Adipocyte (in vitro differentiated cells): ENCODE data around the gene SAMD7.
A peak's percentile ranks its signal among the peaks of the same experiment; 100 is the strongest.

Experiments used
- DNase-seq: peaks from one replicate; pipeline ENCODE4 v3.0.0-alpha.2; 2015; ENCODE audit warnings: low read depth
- H3K27me3 ChIP-seq: replicated peaks from 2 replicates; pipeline ENCODE4 v1.7.0; 2013; ENCODE audit warnings: mild to moderate bottlenecking, low read length, moderate library complexity; ENCODE audit not compliant: control insufficient read depth, insufficient read depth
- H3K36me3 ChIP-seq: 2 replicates; pipeline ENCODE4 v1.7.0; 2013; ENCODE audit warnings: low read length, mild to moderate bottlenecking, moderate library complexity; ENCODE audit not compliant: control insufficient read depth, insufficient read depth, severe bottlenecking
- H3K4me1 ChIP-seq: 2 replicates; pipeline ENCODE4 v1.7.0; 2013; ENCODE audit warnings: mild to moderate bottlenecking, low read length, moderate library complexity; ENCODE audit not compliant: control insufficient read depth, insufficient read depth
- H3K4me3 ChIP-seq: 2 replicates; pipeline ENCODE4 v1.7.0; 2013; ENCODE audit warnings: mild to moderate bottlenecking, low read length, moderate library complexity
- H3K9ac ChIP-seq: 2 replicates; pipeline ENCODE4 v1.7.0; 2013; ENCODE audit warnings: mild to moderate bottlenecking, low read length, moderate library complexity
- H3K9me3 ChIP-seq: 2 replicates; pipeline ENCODE4 v1.7.0; 2013; ENCODE audit warnings: mild to moderate bottlenecking, low read length, moderate library complexity; ENCODE audit not compliant: control insufficient read depth

Gene SAMD7, protein sequence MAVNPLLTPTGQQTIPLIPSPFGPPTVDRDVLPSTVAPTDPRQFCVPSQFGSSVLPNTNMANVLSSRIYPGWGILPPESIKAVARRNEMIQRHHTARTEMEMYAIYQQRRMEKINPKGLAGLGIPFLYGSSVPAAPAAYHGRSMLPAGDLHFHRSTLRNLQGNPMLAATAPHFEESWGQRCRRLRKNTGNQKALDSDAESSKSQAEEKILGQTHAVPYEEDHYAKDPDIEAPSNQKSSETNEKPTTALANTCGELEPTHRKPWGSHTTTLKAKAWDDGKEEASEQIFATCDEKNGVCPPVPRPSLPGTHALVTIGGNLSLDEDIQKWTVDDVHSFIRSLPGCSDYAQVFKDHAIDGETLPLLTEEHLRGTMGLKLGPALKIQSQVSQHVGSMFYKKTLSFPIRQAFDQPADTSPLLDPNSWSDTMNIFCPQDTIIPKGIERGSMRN

DNA sequence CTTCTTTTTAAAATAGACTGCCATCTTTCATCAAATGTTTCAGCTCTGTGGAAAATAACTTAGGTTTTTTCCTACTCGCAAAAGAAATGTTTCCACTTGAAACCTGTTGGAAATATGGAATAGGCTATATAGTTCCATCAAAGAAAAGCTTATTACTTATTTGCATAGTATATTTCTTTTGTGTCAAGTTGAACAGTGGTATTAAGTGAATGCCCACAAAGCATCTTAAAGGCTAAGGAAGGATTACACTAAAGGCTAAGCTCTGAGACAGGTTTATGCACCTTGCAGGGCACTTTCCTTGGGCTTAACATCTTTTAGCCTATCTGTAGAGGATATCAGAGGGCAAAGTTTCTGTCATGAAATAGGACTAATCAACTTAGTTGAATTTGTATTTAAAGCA, at the start of gene SAMD7:
SAMD7 (plus strand) TSS at position 301 of the 400 bp plus-strand sequence. CDS start 7,927 bp downstream, outside the sequence.
- H3K9ac ChIP-seq, result no peak within 1 kb of the TSS
- no peaks in the 10 kb centered on the region for H3K9me3 ChIP-seq

DNA sequence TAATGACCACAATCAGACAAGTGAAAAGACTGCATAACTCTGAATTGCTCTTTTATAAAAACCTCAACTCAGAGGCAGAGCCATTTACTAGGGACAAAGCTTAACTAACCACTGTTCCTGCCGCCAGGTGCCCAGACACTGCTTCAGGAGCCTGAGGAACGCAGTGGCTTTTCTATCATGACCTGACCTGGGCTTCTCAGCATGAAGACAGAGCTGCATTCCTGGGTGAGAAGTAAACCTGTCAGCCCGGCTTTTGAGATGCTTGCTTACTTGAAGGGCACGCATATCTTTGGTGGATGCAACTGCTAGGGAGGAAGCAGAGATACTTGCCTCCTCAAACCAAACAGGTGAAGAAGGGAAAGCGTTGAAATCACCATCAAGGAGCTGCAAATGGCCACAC, 49.5 kb upstream of the SAMD7 start:
- H3K9me3 ChIP-seq, result no peaks in the 10 kb centered on the region
- no peak for DNase-seq
- no peak overlapping the region for H3K4me3 ChIP-seq
- H3K36me3 ChIP-seq, result no peaks in the 10 kb centered on the region
- H3K27me3 ChIP-seq, result peaks cover 12% of the 10 kb centered on the region
- no peak overlapping the region for H3K9ac ChIP-seq
- peaks cover 3% of the 10 kb centered on the region for H3K4me1 ChIP-seq

More for the DNA sequence above, at the start of gene SAMD7:
- Histone ChIP-seq H3K27me3 (peaks cover 19% of the 10 kb centered on the region), H3K4me3 (no peak within 1 kb of the TSS), H3K36me3 (no peaks in the 10 kb centered on the region), H3K4me1 (peaks cover 14% of the 10 kb centered on the region)
- DNase-seq, result no peak

DNA sequence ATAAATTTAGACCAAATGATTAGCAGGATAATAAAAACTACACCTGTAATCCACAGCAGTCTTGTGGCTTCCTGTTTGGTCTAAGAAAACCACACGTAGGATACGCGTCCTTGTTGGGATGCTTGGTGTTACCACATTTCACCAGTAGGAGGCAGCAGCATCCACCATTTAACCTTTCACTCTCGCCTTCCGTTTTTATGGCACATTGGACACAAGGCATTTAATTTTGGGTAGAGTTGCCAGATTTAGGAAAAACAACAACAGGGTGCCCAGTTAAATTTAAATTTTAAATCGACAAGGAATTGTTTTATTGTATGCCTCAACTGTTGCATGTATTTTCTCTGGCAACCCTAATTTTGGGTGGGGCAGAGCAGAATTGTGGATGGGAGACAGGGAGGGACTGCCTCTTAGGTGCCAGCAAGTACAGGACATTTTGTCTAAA, 47.9 kb upstream of the SAMD7 start:
- peak; percentile 83 for DNase-seq
- peaks cover 3% of the 10 kb centered on the region for H3K4me1 ChIP-seq
- H3K36me3 ChIP-seq, result no peaks in the 10 kb centered on the region
- H3K4me3 ChIP-seq, result no peak overlapping the region
- no peak overlapping the region for H3K9ac ChIP-seq
- H3K9me3 ChIP-seq, result no peaks in the 10 kb centered on the region
- H3K27me3 ChIP-seq, result peaks cover 3% of the 10 kb centered on the region

DNA sequence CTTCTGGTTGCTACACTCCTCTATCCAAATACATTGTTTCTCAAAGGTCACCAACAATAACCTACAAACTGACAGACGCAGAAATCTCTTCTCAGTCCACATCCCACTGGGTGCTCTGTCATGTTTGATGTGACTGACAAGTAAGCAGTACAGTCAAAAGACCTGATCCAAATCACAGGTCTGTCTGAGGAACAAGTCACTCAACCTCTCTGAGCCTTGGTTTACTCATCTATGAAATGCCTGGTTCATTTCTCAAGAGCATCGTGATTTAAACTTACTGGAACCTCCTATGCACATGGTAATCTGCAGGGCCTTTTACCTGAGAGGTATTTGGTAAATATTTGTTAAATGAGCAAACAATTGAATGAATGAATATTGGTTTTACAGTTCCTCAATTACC, 47.1 kb upstream of the SAMD7 start:
- peaks cover 3% of the 10 kb centered on the region for H3K4me1 ChIP-seq
- DNase-seq, result no peak
- no peak overlapping the region for H3K9ac ChIP-seq
- H3K27me3 ChIP-seq, result peaks cover 3% of the 10 kb centered on the region
- H3K9me3 ChIP-seq, result no peaks in the 10 kb centered on the region
- H3K36me3 ChIP-seq, result no peaks in the 10 kb centered on the region
- H3K4me3 ChIP-seq, result no peak overlapping the region

GRCh38 chr3:169865176-169865767, 46.1 kb upstream of the SAMD7 start:
- H3K4me3 ChIP-seq, result no peak overlapping the region
- no peak for DNase-seq
- peaks cover 12% of the 10 kb centered on the region for H3K4me1 ChIP-seq
- no peak overlapping the region for H3K9ac ChIP-seq
- no peaks in the 10 kb centered on the region for H3K9me3 ChIP-seq
- no peaks in the 10 kb centered on the region for H3K36me3 ChIP-seq
- peaks cover 3% of the 10 kb centered on the region for H3K27me3 ChIP-seq

- Histone ChIP-seq H3K36me3 (no peaks in the 10 kb centered on the region), H3K4me3 (no peak overlapping the region), H3K27me3 (no peaks in the 10 kb centered on the region), H3K9me3 (no peaks in the 10 kb centered on the region), H3K9ac (no peak overlapping the region), H3K4me1 (peaks cover 14% of the 10 kb centered on the region)
- DNase-seq, result no peak
These were observed 43.7 kb upstream of the SAMD7 start for GRCh38 chr3:169867584-169868210.

DNA sequence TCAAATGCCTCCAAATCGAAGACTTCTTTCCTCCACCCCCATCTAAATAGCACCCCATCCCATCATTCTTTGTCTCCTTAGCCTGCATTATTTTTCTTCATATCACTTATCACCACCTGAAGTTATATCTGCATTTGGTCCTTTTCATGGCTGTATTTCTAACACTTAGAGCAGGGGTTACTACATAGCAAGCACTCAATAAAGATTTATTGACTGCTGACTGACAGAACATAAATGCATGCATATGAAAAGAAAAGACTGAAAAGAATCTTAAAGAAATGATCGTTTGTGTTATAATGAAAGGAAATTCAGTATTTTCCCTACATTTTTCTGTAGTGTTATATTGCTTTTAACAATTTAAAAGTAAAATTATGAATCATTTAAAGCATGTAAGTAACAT, 43.0 kb upstream of the SAMD7 start:
- Histone ChIP-seq H3K27me3 (no peaks in the 10 kb centered on the region), H3K9ac (no peak overlapping the region), H3K36me3 (no peaks in the 10 kb centered on the region)

GRCh38 chr3:169869484-169870220, 41.7 kb upstream of the SAMD7 start, which contains the start of gene LRRC31:
LRRC31 (minus strand) TSS chr3:169869935; CDS start chr3:169869807, 128 bp downstream.
- Histone ChIP-seq H3K9ac (no peak within 1 kb of the TSS), H3K27me3 (no peaks in the 10 kb centered on the region), H3K4me1 (peaks cover 11% of the 10 kb centered on the region), H3K4me3 (no peak within 1 kb of the TSS), H3K36me3 (no peaks in the 10 kb centered on the region), H3K9me3 (no peaks in the 10 kb centered on the region)
- no peak for DNase-seq

More for the DNA sequence above, 43.0 kb upstream of the SAMD7 start:
- DNase-seq, result no peak
- H3K4me3 ChIP-seq, result no peak overlapping the region
- H3K4me1 ChIP-seq, result peaks cover 14% of the 10 kb centered on the region
- H3K9me3 ChIP-seq, result no peaks in the 10 kb centered on the region

DNA sequence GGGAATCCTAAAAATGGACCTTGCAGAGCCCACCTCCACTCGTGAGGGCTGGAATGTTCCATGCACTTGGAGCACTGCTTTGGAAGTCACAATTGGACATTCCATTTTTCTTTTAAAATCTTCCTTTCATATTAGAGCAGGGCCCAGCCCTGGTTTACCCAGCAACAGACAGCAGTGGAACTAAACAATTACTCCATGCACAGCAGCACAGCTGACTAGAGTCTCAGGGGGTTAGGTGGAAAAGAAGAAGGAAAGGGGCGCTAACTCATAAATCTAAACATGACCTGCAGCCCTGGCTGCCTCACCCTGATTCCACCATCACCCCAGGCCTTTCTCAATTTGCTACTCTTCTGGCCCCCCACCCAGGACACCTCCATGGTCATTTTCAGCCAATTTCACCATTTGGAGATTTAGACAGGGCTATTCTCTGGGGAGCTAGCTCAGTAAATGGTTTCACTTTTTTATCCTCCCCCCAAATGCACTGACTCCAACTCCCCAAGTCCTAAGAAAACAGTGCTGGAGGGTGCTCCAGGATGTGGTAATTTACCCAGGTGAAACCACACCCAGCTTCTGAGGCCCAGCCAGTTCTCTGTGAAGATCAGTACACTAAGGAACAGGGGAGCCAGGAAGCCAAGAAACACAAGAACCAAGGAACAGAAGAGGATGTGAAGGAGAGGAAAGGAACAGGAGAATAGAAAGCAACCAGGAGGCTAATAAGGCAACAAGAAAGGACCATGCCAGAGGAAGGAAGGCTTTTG, 40.1 kb upstream of the SAMD7 start:
- no peaks in the 10 kb centered on the region for H3K36me3 ChIP-seq
- H3K4me1 ChIP-seq, result peaks cover 11% of the 10 kb centered on the region
- no peak overlapping the region for H3K4me3 ChIP-seq
- no peaks in the 10 kb centered on the region for H3K9me3 ChIP-seq
- no peak for DNase-seq
- no peak overlapping the region for H3K9ac ChIP-seq
- no peaks in the 10 kb centered on the region for H3K27me3 ChIP-seq

DNA sequence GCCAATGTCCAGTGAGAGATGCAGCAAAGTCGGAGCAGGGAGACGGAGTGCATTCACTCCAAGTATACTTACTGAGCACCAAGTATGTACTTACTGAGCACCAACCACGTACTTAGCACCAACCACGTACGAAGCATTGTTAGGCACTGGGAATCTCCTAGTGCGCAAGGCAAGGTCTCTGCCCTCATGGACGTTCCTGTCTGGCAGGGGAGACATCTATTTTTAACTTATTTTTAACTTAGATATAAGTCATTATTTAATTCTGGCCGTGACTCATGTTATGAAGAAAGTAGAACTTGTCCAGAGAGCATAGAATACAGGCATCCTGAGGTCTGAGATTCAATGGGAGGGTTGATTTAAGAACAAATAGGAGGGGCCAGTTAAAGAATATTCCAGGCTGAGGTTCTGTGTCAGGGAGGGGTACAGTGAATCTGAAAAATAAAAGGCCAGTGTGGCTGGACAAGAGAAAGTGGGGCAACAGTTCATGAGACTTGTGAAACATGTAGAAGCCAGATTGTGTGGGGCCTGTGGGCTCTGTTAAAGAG, 32.3 kb upstream of the SAMD7 start:
- H3K27me3 ChIP-seq, result no peaks in the 10 kb centered on the region
- H3K36me3 ChIP-seq, result no peaks in the 10 kb centered on the region
- H3K9me3 ChIP-seq, result no peaks in the 10 kb centered on the region
- H3K4me3 ChIP-seq, result no peak overlapping the region
- H3K9ac ChIP-seq, result no peak overlapping the region
- peaks cover 14% of the 10 kb centered on the region for H3K4me1 ChIP-seq
- DNase-seq, result no peak
